ENCODE results near the gene FAM111A.
"Not testable (repeated sequence)": the region's sequence is repeated elsewhere in the genome, so short reads cannot be mapped to it uniquely, and the experiment has no call there.

FAM111A gene, protein sequence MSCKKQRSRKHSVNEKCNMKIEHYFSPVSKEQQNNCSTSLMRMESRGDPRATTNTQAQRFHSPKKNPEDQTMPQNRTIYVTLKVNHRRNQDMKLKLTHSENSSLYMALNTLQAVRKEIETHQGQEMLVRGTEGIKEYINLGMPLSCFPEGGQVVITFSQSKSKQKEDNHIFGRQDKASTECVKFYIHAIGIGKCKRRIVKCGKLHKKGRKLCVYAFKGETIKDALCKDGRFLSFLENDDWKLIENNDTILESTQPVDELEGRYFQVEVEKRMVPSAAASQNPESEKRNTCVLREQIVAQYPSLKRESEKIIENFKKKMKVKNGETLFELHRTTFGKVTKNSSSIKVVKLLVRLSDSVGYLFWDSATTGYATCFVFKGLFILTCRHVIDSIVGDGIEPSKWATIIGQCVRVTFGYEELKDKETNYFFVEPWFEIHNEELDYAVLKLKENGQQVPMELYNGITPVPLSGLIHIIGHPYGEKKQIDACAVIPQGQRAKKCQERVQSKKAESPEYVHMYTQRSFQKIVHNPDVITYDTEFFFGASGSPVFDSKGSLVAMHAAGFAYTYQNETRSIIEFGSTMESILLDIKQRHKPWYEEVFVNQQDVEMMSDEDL

GRCh38 chr11:59142530-59143507 lies at the start of gene FAM111A:
Gene FAM111A (plus strand): TSS chr11:59142856. CDS start chr11:59148873, 6,017 bp downstream.
- in situ Hi-C loops (cut with MboI; ENCODE audit: low sequenced_read_pairs): no loop called here

GRCh38 chr11:59093576-59093975 lies 49.1 kb upstream of the FAM111A start:
- in situ Hi-C loops (cut with MboI; ENCODE audit: low sequenced_read_pairs): not testable (repeated sequence)

- in situ Hi-C loops (cut with MboI; ENCODE audit: low sequenced_read_pairs): not testable (repeated sequence)
Measured at GRCh38 chr11:59095225-59095624, 47.4 kb upstream of the FAM111A start.

- in situ Hi-C loops (cut with MboI; ENCODE audit: low sequenced_read_pairs): not testable (repeated sequence)
Measured at GRCh38 chr11:59095972-59096575, 46.6 kb upstream of the FAM111A start.

GRCh38 chr11:59097113-59097708 lies 45.4 kb upstream of the FAM111A start:
- in situ Hi-C loops (cut with MboI; ENCODE audit: low sequenced_read_pairs): no loop called here

DNA sequence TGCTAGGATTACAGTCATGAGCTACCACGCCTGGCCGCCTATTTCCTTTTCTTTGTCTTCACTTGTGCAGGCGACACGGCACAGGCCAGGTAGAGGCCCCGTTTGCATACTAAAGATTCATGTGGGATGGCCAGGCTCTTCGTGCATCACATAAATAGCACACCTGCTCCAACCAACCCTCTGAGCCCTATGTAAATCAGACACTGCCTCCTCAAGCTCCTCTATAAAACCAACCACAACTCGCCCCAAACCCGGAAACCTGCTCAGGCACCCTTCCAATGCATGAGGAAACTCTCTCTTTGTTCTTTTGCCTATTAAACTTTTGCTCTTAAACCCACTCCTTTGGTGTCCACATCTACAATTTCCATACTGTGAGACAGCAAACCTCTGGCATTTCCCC lies 44.7 kb upstream of the FAM111A start:
- in situ Hi-C loops (cut with MboI; ENCODE audit: low sequenced_read_pairs): not testable (repeated sequence)

DNA sequence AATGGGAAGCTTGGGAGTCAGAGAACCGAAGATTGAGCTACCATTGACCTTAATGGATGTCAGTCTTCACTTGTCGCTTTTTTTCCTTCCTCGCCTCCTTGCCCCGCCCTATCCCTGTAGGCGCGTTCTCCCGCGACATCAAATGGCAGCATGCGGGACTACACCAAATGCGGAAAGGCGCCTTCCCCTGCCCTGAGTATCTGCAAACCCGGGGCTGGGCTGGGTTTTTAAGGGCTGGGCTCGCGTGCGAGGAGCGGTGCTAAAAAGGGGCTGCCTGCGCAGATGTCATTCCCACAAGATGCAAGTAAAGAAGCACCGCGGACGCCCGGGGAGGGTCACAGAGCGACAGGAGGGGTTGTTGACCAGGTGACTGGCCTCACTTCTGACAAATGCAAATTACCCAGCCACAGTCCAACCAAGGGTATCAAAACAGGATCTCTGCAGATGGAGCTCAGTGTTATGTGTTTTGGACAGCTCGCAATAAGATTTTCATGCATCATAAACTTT lies 40.3 kb upstream of the FAM111A start:
- in situ Hi-C loops (cut with MboI; ENCODE audit: low sequenced_read_pairs): loop anchor here (25.0 kb wide), 1 partner anchor 110 kb away; the partner anchor contains the start of gene MPEG1

DNA sequence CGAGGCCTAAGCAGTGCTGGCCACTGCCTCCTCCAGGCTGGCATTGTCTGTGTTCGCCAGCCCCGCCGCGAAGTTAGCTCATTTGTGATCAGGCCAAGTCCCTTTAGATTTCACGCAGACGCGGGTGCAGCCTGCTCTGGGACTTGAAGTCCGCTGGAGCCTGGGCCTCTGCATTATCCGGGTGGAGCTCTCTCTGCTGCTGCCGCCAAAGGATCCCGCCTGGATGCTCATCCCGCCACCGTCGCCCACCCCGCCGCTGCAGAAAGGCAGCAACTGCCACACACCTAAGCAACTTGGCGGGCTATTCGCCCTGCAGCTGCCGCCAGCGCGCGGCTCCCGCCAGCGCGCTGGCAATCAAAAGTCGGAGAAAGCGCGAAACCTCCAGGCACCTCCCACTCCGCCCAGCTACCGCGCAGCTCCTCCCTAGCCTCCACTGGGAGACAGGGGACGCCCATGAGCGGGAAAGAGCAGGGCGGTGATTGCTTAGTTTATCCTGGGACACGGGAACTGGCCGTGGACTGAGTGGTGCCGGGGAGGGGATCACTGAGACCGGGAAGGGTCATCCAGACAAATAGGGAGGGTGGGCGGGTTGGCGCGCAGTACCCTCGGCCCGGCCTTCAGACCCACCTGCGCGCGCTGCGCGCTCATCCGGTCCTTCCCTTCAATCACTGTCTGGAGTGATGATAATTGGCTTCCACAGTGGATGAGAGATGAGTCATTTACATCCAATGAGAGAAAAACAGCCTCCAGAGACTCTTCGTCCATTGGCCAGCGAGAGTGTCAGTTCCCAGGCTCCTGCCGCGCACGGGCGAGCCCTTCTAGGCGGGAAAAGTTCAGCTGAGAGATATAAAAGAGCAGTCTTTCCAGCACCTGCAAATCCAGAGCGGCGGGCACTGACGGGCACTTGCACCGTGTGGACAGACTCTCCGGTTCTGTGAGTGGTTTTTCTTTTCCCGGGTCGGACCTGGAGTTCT lies 36.0 kb upstream of the FAM111A start, which contains the start of gene FAM111B:
Gene FAM111B, plus strand, starts transcription at position 875 of the 974 bp plus-strand sequence. CDS start 2,389 bp downstream, outside the sequence.
- in situ Hi-C loops (cut with MboI; ENCODE audit: low sequenced_read_pairs): loop anchor here (25.0 kb wide), 1 partner anchor 106 kb away; the partner anchor contains the start of gene MPEG1

- in situ Hi-C loops (cut with MboI; ENCODE audit: low sequenced_read_pairs): loop anchor here (25.0 kb wide), 1 partner anchor 105 kb away; the partner anchor contains the start of gene MPEG1
Measured at GRCh38 chr11:59107721-59108120, 34.9 kb upstream of the FAM111A start.

GRCh38 chr11:59112494-59112893 lies 30.2 kb upstream of the FAM111A start:
- in situ Hi-C loops (cut with MboI; ENCODE audit: low sequenced_read_pairs): loop anchor here (25.0 kb wide), 1 partner anchor 100 kb away; the partner anchor contains the start of gene MPEG1

DNA sequence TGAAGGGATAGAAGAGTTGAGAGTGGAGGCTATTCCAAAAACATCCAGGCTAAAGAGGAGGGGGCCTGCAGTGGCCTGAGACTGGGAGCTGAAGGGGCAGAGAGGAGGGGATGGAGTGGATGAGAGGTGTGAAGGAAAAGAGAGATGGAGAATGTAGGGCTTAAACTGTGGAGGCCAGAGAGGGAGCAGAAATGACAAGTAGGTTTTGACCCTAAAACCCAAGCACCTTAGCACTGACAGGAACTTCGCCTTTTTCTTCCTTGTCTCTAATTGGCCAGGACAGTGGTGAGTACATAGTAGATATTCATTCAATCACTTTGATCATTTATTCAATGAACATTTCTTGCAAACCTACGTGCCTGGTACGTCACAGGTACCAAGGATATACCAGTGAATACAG lies 28.3 kb upstream of the FAM111A start:
- in situ Hi-C loops (cut with MboI; ENCODE audit: low sequenced_read_pairs): loop anchor here (25.0 kb wide), 1 partner anchor 98 kb away; the partner anchor contains the start of gene MPEG1

- in situ Hi-C loops (cut with MboI; ENCODE audit: low sequenced_read_pairs): loop anchor here (25.0 kb wide), 1 partner anchor 97 kb away; the partner anchor contains the start of gene MPEG1
Measured at GRCh38 chr11:59115553-59115952, 27.1 kb upstream of the FAM111A start.

DNA sequence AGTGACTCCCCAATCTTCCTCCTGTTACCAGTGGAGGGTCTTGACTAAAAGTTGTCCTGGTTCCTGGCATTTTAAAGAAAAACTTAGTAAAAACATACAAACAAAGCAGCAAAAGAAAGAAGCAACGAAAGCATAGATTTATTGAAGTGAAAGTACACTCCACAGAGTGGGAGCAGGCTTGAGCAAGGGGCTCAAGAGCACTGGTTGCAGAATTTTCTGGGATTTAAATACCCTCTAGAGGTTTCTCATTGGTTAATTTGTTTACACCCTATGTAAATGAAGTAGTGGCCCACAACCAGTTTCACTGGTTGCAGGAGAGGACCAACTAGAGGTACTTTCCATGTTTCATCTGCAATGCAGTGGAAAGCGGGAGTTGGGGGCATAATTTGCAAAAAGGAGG lies 24.9 kb upstream of the FAM111A start:
- in situ Hi-C loops (cut with MboI; ENCODE audit: low sequenced_read_pairs): loop anchor here (25.0 kb wide), 1 partner anchor 95 kb away; the partner anchor contains the start of gene MPEG1

DNA sequence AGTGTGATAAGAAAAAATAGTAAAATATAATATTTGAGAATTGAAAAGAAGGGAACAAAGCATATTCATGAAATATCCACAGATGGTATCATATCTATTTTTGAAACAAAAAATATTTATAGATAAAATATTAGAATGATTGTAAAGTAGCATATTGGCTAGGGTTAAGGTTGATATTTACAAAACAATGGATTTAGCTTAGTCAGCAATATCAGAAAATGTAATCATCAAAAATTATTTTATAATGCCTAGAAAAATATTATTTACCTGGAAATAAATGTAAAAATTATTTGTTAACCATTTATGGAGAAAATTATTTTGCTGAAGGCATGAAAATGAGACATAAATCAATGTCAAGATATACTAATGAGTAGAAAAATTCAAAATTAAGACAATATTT lies 22.8 kb upstream of the FAM111A start:
- in situ Hi-C loops (cut with MboI; ENCODE audit: low sequenced_read_pairs): loop anchor here (25.0 kb wide), 1 partner anchor 92 kb away; the partner anchor contains the start of gene MPEG1

GRCh38 chr11:59135648-59136461 lies 6.8 kb upstream of the FAM111A start:
- in situ Hi-C loops (cut with MboI; ENCODE audit: low sequenced_read_pairs): no loop called here

- in situ Hi-C loops (cut with MboI; ENCODE audit: low sequenced_read_pairs): not testable (repeated sequence)
Measured at GRCh38 chr11:59136551-59136950, 6.1 kb upstream of the FAM111A start.

- in situ Hi-C loops (cut with MboI; ENCODE audit: low sequenced_read_pairs): no loop called here
Measured at GRCh38 chr11:59137190-59137589, 5.5 kb upstream of the FAM111A start.
